ENCODE data around the gene CIB1. TPM values are rescaled to one million over a fixed set of nuclear protein-coding genes. Genes with fewer than 3 reads are reported as not detected.

The CIB1 gene
- total and polyA plus RNA-seq, 10 of the 15 experiments (the other 5 are each of a cell fraction or from before 2014, with no cell fraction given) = 10.8 to 155 (median 81.9) TPM

DNA sequence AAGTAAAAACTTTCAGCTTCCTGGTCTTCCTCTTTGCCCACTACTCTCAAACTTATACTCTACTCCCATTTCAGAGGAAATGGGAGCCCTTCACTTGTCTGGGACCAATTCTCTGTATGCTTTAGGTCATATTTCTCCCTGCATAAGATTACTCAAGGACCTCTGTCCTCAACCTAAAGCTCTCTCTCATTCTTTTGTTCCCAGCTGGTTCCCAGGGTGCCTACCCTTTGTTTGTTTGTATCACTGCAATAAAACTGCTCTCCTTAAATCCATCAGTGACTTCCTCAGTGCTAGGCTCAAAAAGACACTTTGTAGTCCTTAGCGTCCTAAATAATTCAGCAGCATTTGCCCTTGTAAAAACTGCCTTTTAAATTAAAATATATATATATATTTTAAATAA is 34.7 kb upstream of the CIB1 start:
- H3K79me2 ChIP-seq (ENCODE audit: control insufficient read depth, insufficient read depth, low read length) = peaks cover 43% of the 10 kb centered on the region
- in situ Hi-C loops (cut with MboI) (no loop called here), intact Hi-C loops (cut with micrococcal nuclease; ENCODE audit: unreplicated experiment) (no loop called here)
- H3K27ac ChIP-seq (ENCODE audit: control insufficient read depth, insufficient read depth) = no peak overlapping the region
- no peaks in the 10 kb centered on the region for H3K27me3 ChIP-seq (replicated peaks in 1 of 2; ENCODE audit: control insufficient read depth in 2 of 2, insufficient read depth in 2 of 2, low read length in 1 of 2)
- H4K20me1 ChIP-seq (ENCODE audit: control insufficient read depth, insufficient read depth) = no peaks in the 10 kb centered on the region
- SMC1A ChIA-PET (ENCODE audit: uncharacterized antibody, unreplicated experiment) = interaction anchor here (0.6 to 2.7 kb wide), 8 partner anchors 10 to 46 kb away, joined by 3 to 24 read pairs (median 4); partner anchors contain the start of genes CIB1 and GDPGP1
- H2AFZ ChIP-seq (ENCODE audit: control insufficient read depth, low read depth, low read length) = no peak overlapping the region
- ATAC-seq = no peak
- TF ChIP-seq GABPA (IDR thresholded peaks at IDR 0.05; ENCODE audit: low read depth) (no peak), RCOR1 (conservative IDR thresholded peaks at IDR 0.05; ENCODE audit: low read depth, low read length) (no peak)
- no peak for DNase-seq (ENCODE audit: low read depth, low spot score)
- no peak for FAIRE-seq
- POLR2A ChIA-PET = interaction anchor here (0.5 to 1.8 kb wide), 7 partner anchors 12 to 170 kb away, joined by 3 to 14 read pairs (median 5); partner anchors contain the start of genes CIB1, GDPGP1 and TTLL13
- H3K4me2 ChIP-seq (ENCODE audit: control insufficient read depth, insufficient read depth) = peak overlapping the region; percentile 65
- no TSS peak for BruUV-seq (replicated peaks)
- H3K9ac ChIP-seq (ENCODE audit: control insufficient read depth, insufficient read depth, low read length) = no peak overlapping the region
- peaks cover 13% of the 10 kb centered on the region for H3K4me1 ChIP-seq (ENCODE audit: control insufficient read depth, insufficient read depth, low read length)
- 57% methylated on average over 1 of the region's 1 CpG for WGBS (ENCODE audit: insufficient coverage, insufficient replicate concordance, low lambda C conversion rate, missing lambda C conversion rate)
- RAD21 ChIA-PET (ENCODE audit: unreplicated experiment) = interaction anchor here (0.6 to 4.0 kb wide), 8 partner anchors 18 to 617 kb away, joined by 3 to 47 read pairs (median 4); partner anchors contain the start of genes CIB1, GDPGP1 and SEMA4B
- peak overlapping the region; percentile 82; the same call in 1 of the 2 replicates for H3K4me3 ChIP-seq
- H3K36me3 ChIP-seq (ENCODE audit: control insufficient read depth in 2 of 2, insufficient read depth in 2 of 2, low read length in 1 of 2) = peaks cover 2 to 4% of the 10 kb centered on the region in 2 experiments
- H3K9me3 ChIP-seq (replicated peaks; ENCODE audit: control insufficient read depth, insufficient read depth, low read length) = no peaks in the 10 kb centered on the region
- CTCF ChIA-PET = interaction anchor here (0.5 to 1.9 kb wide), 9 partner anchors 14 to 119 kb away, joined by 3 to 8 read pairs (median 4); no protein-coding TSS in a partner anchor

DNA sequence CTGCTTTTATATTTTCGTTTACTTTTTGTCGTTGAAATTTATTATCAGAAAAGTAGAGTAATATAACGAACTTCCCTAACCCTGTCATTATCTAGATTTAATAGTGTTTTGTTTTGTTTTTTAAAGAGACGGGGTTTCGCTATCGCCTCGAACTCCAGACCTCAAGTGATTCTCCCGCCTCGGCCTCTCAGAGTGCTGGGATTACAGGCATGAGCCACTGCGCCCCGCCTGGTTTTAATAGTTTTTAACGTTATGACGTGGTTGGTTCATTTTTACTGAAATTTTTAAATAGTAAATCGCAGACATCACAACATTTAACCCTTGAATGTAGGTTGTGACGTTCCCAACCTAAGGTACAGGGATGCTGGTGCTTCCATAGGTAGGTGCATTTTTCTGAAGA is 32.7 kb upstream of the CIB1 start:
- intact Hi-C loops (cut with micrococcal nuclease; ENCODE audit: unreplicated experiment) = no loop called here
- Histone ChIP-seq H3K9me3 (replicated peaks; ENCODE audit: control insufficient read depth, insufficient read depth, low read length) (no peaks in the 10 kb centered on the region), H2AFZ (ENCODE audit: control insufficient read depth, low read depth, low read length) (no peak overlapping the region; the same call in 1 of the 2 replicates), H3K4me3 (peak overlapping the region; percentile 82), H3K79me2 (ENCODE audit: control insufficient read depth, insufficient read depth, low read length) (peaks cover 43% of the 10 kb centered on the region), H4K20me1 (ENCODE audit: control insufficient read depth, insufficient read depth) (no peaks in the 10 kb centered on the region), H3K27ac (ENCODE audit: control insufficient read depth, insufficient read depth) (peak overlapping the region; percentile 87), H3K9ac (ENCODE audit: control insufficient read depth, insufficient read depth, low read length) (peak overlapping the region; percentile 82), H3K4me1 (ENCODE audit: control insufficient read depth, insufficient read depth, low read length) (peaks cover 13% of the 10 kb centered on the region), H3K4me2 (ENCODE audit: control insufficient read depth, insufficient read depth) (peak overlapping the region; percentile 77), H3K36me3 (ENCODE audit: control insufficient read depth in 2 of 2, insufficient read depth in 2 of 2, low read length in 1 of 2) (peaks cover 0 to 2% of the 10 kb centered on the region in 2 experiments; a peak in 2 of 4 replicates), H3K27me3 (replicated peaks in 1 of 2; ENCODE audit: control insufficient read depth in 2 of 2, insufficient read depth in 2 of 2, low read length in 1 of 2) (no peaks in the 10 kb centered on the region)
- DNase-seq (ENCODE audit: low read depth, low spot score) (no peak), FAIRE-seq (no peak), ATAC-seq (no peak)
- in situ Hi-C loops (cut with MboI) = no loop called here
- 2% methylated on average over 15 of the region's 15 CpGs for WGBS (ENCODE audit: insufficient coverage, insufficient replicate concordance, low lambda C conversion rate, missing lambda C conversion rate)
- BruUV-seq (replicated peaks) = TSS peak; percentile 72
- POLR2A ChIA-PET = interaction anchor here (0.6 to 1.2 kb wide), 5 partner anchors 29 to 76 kb away, joined by 3 to 16 read pairs (median 4); partner anchors contain the start of genes CIB1 and GDPGP1
- TF ChIP-seq, protein P1, sequence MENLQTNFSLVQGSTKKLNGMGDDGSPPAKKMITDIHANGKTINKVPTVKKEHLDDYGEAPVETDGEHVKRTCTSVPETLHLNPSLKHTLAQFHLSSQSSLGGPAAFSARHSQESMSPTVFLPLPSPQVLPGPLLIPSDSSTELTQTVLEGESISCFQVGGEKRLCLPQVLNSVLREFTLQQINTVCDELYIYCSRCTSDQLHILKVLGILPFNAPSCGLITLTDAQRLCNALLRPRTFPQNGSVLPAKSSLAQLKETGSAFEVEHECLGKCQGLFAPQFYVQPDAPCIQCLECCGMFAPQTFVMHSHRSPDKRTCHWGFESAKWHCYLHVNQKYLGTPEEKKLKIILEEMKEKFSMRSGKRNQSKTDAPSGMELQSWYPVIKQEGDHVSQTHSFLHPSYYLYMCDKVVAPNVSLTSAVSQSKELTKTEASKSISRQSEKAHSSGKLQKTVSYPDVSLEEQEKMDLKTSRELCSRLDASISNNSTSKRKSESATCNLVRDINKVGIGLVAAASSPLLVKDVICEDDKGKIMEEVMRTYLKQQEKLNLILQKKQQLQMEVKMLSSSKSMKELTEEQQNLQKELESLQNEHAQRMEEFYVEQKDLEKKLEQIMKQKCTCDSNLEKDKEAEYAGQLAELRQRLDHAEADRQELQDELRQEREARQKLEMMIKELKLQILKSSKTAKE (IDR thresholded peaks at IDR 0.05; ENCODE audit: low read depth, poor library complexity, severe bottlenecking) = peak; percentile 3
- TF ChIP-seq RUNX3 (IDR thresholded peaks at IDR 0.05; ENCODE audit: low read length) = no peak
- SMC1A ChIA-PET (ENCODE audit: uncharacterized antibody, unreplicated experiment) = interaction anchor here (1.0 to 2.7 kb wide), 3 partner anchors 31 to 34 kb away, joined by 3 to 24 read pairs (median 3); partner anchors contain the start of genes CIB1 and GDPGP1
- RAD21 ChIA-PET (ENCODE audit: unreplicated experiment) = interaction anchor here (0.6 to 4.0 kb wide), 5 partner anchors 20 to 164 kb away, joined by 3 to 47 read pairs (median 4); partner anchors contain the start of genes CIB1, GDPGP1 and IDH2
- CTCF ChIA-PET = interaction anchor here (0.9 to 1.0 kb wide), 3 partner anchors 11 to 665 kb away, joined by 3 to 4 read pairs (median 3); no protein-coding TSS in a partner anchor
